Adrenal gland (tissue), 12 donors: Measurements from ENCODE around the gene SCGB2B2. TPM values are rescaled to one million over a fixed set of nuclear protein-coding genes. Genes with fewer than 3 reads are reported as not detected.

ENCODE experiments used
- DNase-seq, 7 donors: peaks; one replicate each; pipeline ENCODE4 v3.0.0-alpha.2; 2019 to 2020
- H3K27ac ChIP-seq, 5 donors: fragments of 200-600 bp; sonication (generic) in 4 of 5; 1 replicate in 3 of 5; 2 replicates in 2 of 5; pipeline versions ENCODE4 v1.5.1 to v1.8.0; 2016 to 2020; ENCODE audit warnings: mild to moderate bottlenecking in 1 of 5
- H3K27me3 ChIP-seq: fragments of 200-600 bp; 2 replicates; pipeline ENCODE4 v1.8.0; 2021
- H3K36me3 ChIP-seq, 2 donors: fragments of 200-600 bp; replicated peaks in 1 of 2; 1 replicate in 1 of 2; 2 replicates in 1 of 2; pipeline versions ENCODE4 v1.5.1 to v1.8.0; 2018 to 2022
- H3K4me1 ChIP-seq, 2 donors: fragments of 200-600 bp; replicated peaks in 1 of 2; 1 replicate in 1 of 2; 2 replicates in 1 of 2; pipeline versions ENCODE4 v1.5.1 to v1.8.0; 2018 to 2021
- H3K4me3 ChIP-seq, 4 donors: fragments of 200-600 bp; sonication (generic) in 3 of 4; one replicate each; pipeline ENCODE4 v1.5.1; 2016 to 2018
- H3K9me3 ChIP-seq, 3 donors: fragments of 200-600 bp; sonication (generic) in 1 of 3; replicated peaks in 1 of 3; 1 replicate in 2 of 3; 2 replicates in 1 of 3; pipeline versions ENCODE4 v1.5.1 to v1.8.0; 2016 to 2021
- CTCF ChIP-seq, 6 experiments: fragments of 450-650 bp in 4 of 6; fragments of 200-600 bp in 2 of 6; sonication (generic) in 1 of 6; IDR thresholded peaks; 1 replicate in 5 of 6; 2 replicates in 1 of 6; pipeline versions ENCODE4 v1.5.1 to v1.8.0; 2016 to 2021; ENCODE audit warnings: antibody characterized with exemption in 6 of 6, mild to moderate bottlenecking in 2 of 6, moderate library complexity in 1 of 6
- POLR2A ChIP-seq, 2 donors: fragments of 450-650 bp; IDR thresholded peaks; one replicate each; pipeline ENCODE4 v1.6.1; 2017; ENCODE audit warnings: antibody characterized with exemption in 2 of 2, mild to moderate bottlenecking in 2 of 2, moderate library complexity in 1 of 2
- WGBS, 4 donors: extraction: QIAGEN DNeasy Blood & Tissue Kit in 2 of 4; methylation state at CpG; one replicate each; pipeline versions ENCODE4 v1.1.5 to v1.1.7; 2013 to 2017; 5-methylcytosine and 5-hydroxymethylcytosine counted together
- intact Hi-C, 2 donors: fragments of 100-400 bp; cut with DNase I; formaldehyde crosslinking; loops; one replicate each; pipeline versions ENCODE4 v1.14.1 to v1.15.0; 2022 to 2023
- polyA plus RNA-seq, 3 donors: library from polyadenylated mRNA; stranded (reverse); fragments of 200-250 nt in 2 of 3; fragments of 350-450 nt in 1 of 3; fragmentation: Illumina TruSeq in 1 of 3; extraction: RNeasy Lipid Tissue Mini Kit (QIAGEN cat#74804) in 1 of 3; gene quantifications; one replicate each; pipeline ENCODE4 v1.2.3, GENCODE V29; 2013 to 2014
- small RNA-seq, 2 donors: library from RNA; depleted of rRNA; stranded (forward); fragments of <200 nt; gene quantifications; one replicate each; pipeline ENCODE3, GENCODE V24; 2016
- total RNA-seq, 9 donors: library from RNA; depleted of rRNA in 4 of 9; stranded (reverse); fragments of >200 nt in 4 of 9; fragments of 120-200 nt in 1 of 9; fragmentation: NEBNext Ultra II Directional in 1 of 9; extraction: Animal tissue kit (Norgen Biotek cat#: 25700) in 1 of 9; gene quantifications; one replicate each; pipeline versions ENCODE4 v1.1.0 to v1.2.4, GENCODE V29; 2013 to 2023
- donor health status: healthy with polysubstance abuse.
- donor health status: Bipolar disorder and iron deficiency.
- donor health status: DM: yes; HTN: yes; CAD: no.
- donor health status: DM: no; HTN: no; CAD: no.
- donor health status: DM: no; HTN: no; CAD: no.
- donor health status: DM: yes; HTN: yes; CAD: no.

SCGB2B2 gene
- total and polyA plus RNA-seq, 12 donors = 0.27 to 2.3 (median 0.83) TPM; not detected in 1

- WGBS, 4 donors = 77 to 97% (median 86%) methylated on average over 4 of the region's 4 CpGs
- DNase-seq = no peak
- no peaks in the 10 kb centered on the region for H3K36me3 ChIP-seq
- no peaks in the 10 kb centered on the region for H3K9me3 ChIP-seq
- H3K4me1 ChIP-seq = no peaks in the 10 kb centered on the region
- no peak overlapping the region for H3K27ac ChIP-seq
- no peak for TF ChIP-seq POLR2A (IDR thresholded peaks at IDR 0.05)
- no peak for TF ChIP-seq CTCF (IDR thresholded peaks at IDR 0.05)
- no peak overlapping the region for H3K4me3 ChIP-seq
- intact Hi-C loops = loop anchor here in 1 of 2 donors (10.0 kb wide), 1 partner anchor 73 kb away; no protein-coding TSS in a partner anchor
- no peaks in the 10 kb centered on the region for H3K27me3 ChIP-seq
Observed at GRCh38 chr19:34642241-34642640, 34.7 kb downstream of the SCGB2B2 start.

- Histone ChIP-seq H3K27ac (no peak overlapping the region), H3K27me3 (no peaks in the 10 kb centered on the region), H3K36me3 (no peaks in the 10 kb centered on the region), H3K9me3 (no peaks in the 10 kb centered on the region), H3K4me3 (no peak overlapping the region), H3K4me1 (no peaks in the 10 kb centered on the region)
- intact Hi-C loops = loop anchor here (2.0 to 10.0 kb wide), 2 partner anchors 73 to 75 kb away; no protein-coding TSS in a partner anchor
- WGBS, 4 donors = 22 to 30% (median 25%) methylated on average over 4 of the region's 4 CpGs
- peak; percentile 56 to 74 (median 70) for DNase-seq
- peak; percentile 75 to 88 (median 80) for TF ChIP-seq CTCF (IDR thresholded peaks at IDR 0.05)
- TF ChIP-seq POLR2A (IDR thresholded peaks at IDR 0.05) = no peak
Observed at GRCh38 chr19:34639491-34640085, 37.4 kb downstream of the SCGB2B2 start.

GRCh38 chr19:34633802-34634201 is 43.2 kb downstream of the SCGB2B2 start:
- H3K9me3 ChIP-seq = no peaks in the 10 kb centered on the region
- 82 to 98% (median 88%) methylated on average over 2 of the region's 2 CpGs for WGBS, 4 donors
- H3K36me3 ChIP-seq = no peaks in the 10 kb centered on the region
- H3K27ac ChIP-seq = no peak overlapping the region
- no peaks in the 10 kb centered on the region for H3K27me3 ChIP-seq
- no peak overlapping the region for H3K4me3 ChIP-seq
- DNase-seq = no peak
- TF ChIP-seq CTCF (IDR thresholded peaks at IDR 0.05) = no peak
- TF ChIP-seq POLR2A (IDR thresholded peaks at IDR 0.05) = no peak
- no peaks in the 10 kb centered on the region for H3K4me1 ChIP-seq
- intact Hi-C loops = no loop called here

Small RNAs within 50 kb of the gene (small RNA-seq; reads per million reads assigned to genes)
- 0 reads per million in 2 donors for gene RF00611

Other genes with a start within 250 kb of the SCGB2B2 start
- 100 to 1,000 TPM in 1 of 9 donors, 10 to 100 TPM in 8; 35.0 to 150 (median 61.9) TPM for gene UBA2, start 248.8 kb downstream of the SCGB2B2 start, total RNA-seq
- gene UBA2, start 248.8 kb downstream of the SCGB2B2 start, polyA plus RNA-seq = 100 to 1,000 TPM in 1 of 3 donors, 10 to 100 TPM in 2; 32.3 to 109 (median 44.1) TPM
- 10 to 100 TPM in 4 of 9 donors, 1 to 10 TPM in 5; 1.2 to 15.1 (median 7.4) TPM for gene WTIP, start 195.4 kb downstream of the SCGB2B2 start, total RNA-seq
- gene WTIP, start 195.4 kb downstream of the SCGB2B2 start, polyA plus RNA-seq = 1 to 10 TPM; 2.2 to 3.5 (median 2.7) TPM
- gene ZNF302, start 519 bp upstream of the SCGB2B2 start, total RNA-seq = 10 to 100 TPM; 12.7 to 67.3 (median 32.5) TPM
- 10 to 100 TPM; 26.6 to 43.4 (median 42.8) TPM for gene ZNF302, start 519 bp upstream of the SCGB2B2 start, polyA plus RNA-seq
- gene ZNF181, start 57.1 kb upstream of the SCGB2B2 start, total RNA-seq = 10 to 100 TPM in 8 of 9 donors, 1 to 10 TPM in 1; 9.8 to 30.2 (median 17.2) TPM
- gene ZNF181, start 57.1 kb upstream of the SCGB2B2 start, polyA plus RNA-seq = 10 to 100 TPM in 1 of 3 donors, 1 to 10 TPM in 2; 5.9 to 23.0 (median 8.0) TPM
- 10 to 100 TPM in 3 of 9 donors, 1 to 10 TPM in 6; 3.3 to 14.3 (median 7.9) TPM for gene ZNF599, start 96.1 kb upstream of the SCGB2B2 start, total RNA-seq
- gene ZNF599, start 96.1 kb upstream of the SCGB2B2 start, polyA plus RNA-seq = 1 to 10 TPM; 3.8 to 7.3 (median 5.3) TPM
- 1 to 10 TPM; 2.1 to 5.6 (median 3.6) TPM for gene ZNF30, start 249.7 kb upstream of the SCGB2B2 start, total RNA-seq
- gene ZNF30, start 249.7 kb upstream of the SCGB2B2 start, polyA plus RNA-seq = 1 to 10 TPM; 2.8 to 5.3 (median 3.6) TPM